Posterior vena cava (tissue), 2 donors: ENCODE results near the gene RGL3. TPM values are rescaled to one million over a fixed set of nuclear protein-coding genes. Genes with fewer than 3 reads are reported as not detected.
"Not testable (repeated sequence)": the region's sequence is repeated elsewhere in the genome, so short reads cannot be mapped to it uniquely, and the experiment has no call there.

Source experiments
- DNase-seq: peaks from one replicate; pipeline ENCODE4 v3.0.0-alpha.2; 2020; ENCODE audit warnings: low spot score
- intact Hi-C, 2 donors: fragments of 100-400 bp; cut with DNase I; formaldehyde crosslinking; loops; one replicate each; pipeline versions ENCODE4 v1.14.1 to v1.14.2; 2022 to 2023
- total RNA-seq, 2 donors: library from RNA; stranded (reverse); fragmentation: NEBNext Ultra II Directional; extraction: Animal tissue kit (Norgen Biotek cat#: 25700); gene quantifications; one replicate each; pipeline ENCODE4 v1.2.1, GENCODE V29; 2021
- donor health status: DM: yes; HTN: yes; CAD: no.
- donor health status: DM: yes; HTN: yes; CAD: no.

Gene RGL3
- total RNA-seq, 2 donors from 2014 or later = 7.7 to 12.9 TPM

DNA sequence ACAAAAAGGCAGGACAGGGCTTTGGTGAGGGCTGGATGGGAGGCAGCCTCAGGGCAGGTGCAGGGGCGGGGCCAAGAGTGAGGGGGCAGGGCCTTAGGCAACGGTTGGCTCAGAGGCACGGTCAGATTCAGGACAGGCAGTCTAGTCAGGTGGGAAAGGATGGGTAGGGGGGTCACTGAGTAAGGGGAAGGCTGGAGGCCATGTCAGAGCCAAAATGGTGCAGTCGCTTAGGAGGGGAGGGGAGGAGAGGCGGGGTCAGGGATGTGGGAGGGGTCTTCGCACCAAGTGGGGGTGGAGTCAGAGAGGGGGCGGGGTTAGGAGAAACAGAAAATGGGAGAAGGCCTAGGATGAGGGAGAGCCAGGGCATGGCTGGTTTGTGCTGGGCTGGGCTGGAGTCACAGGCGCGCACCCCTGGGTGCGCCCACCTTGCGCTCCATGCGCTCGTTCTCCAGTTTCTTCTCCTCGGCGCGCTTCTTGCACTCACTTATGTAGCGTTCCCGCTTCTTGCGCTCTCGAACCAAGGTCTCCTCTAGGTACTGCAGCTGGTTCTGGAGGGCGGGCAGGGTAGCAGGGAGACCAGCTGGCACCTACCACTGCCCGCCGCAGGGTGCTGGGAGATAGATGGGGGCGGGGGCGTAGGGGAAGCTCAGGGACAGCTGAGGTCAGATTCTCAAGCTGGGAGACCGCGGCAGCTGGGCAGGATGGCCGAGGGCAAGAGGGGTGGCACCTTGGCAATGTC lies 6.8 kb upstream of the RGL3 start:
- intact Hi-C loops = no loop called here
- DNase-seq = no peak

DNA sequence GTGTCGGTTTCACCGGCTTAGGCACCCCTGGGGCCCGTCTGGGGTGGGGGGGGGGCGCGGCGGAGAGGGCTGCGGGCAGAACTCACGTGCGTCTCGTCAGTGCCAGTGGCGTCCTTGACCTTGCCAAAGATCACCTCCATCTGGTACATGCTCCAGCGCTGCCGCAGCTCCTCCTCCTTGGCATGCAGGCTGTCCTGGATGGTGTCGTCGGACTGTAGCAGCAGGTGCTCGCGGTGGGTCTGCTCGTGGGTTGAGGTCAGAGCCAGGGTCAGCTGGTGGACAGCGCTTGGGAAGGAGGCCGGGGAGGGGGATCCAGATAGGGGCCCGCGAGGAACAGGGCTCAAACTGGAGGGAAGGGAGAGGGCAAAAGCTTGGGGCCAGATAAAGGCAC lies 4.7 kb upstream of the RGL3 start:
- DNase-seq = no peak
- intact Hi-C loops = loop anchor here in 1 of 2 donors (5.0 kb wide), 1 partner anchor 36 kb away; no protein-coding TSS in a partner anchor

DNA sequence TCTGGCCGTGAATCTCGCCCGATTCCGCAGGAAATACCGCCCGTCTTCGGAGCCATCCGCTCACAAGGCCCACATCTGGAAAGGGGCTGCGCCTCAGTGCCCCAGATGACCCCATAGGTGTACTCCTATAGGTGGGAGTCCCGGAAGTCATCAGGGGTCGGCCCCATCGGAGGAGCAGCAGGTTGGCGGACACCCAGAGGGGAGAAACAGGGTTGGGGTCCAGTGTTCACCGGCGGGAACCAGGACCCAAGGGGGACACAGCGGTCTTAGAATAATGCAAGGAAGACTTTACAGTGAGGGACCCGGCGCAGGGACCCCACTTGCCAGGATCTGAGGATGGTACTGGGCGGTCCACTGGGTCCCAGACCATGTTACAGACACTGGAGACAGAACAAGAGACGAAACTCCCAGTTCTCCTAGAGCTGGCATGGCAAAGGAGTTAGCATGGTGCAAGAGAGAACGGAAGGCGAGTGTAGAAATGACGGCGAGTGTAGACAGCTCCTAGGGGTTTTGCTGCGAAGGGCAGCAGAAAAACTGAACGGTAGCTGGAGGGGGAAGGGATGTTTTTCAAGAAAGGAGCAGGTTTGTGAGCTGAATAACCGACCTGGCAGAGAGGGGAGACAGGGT lies 4.2 kb upstream of the RGL3 start:
- DNase-seq = no peak
- intact Hi-C loops = loop anchor here in 1 of 2 donors (5.0 kb wide), 1 partner anchor 36 kb away; no protein-coding TSS in a partner anchor

DNA sequence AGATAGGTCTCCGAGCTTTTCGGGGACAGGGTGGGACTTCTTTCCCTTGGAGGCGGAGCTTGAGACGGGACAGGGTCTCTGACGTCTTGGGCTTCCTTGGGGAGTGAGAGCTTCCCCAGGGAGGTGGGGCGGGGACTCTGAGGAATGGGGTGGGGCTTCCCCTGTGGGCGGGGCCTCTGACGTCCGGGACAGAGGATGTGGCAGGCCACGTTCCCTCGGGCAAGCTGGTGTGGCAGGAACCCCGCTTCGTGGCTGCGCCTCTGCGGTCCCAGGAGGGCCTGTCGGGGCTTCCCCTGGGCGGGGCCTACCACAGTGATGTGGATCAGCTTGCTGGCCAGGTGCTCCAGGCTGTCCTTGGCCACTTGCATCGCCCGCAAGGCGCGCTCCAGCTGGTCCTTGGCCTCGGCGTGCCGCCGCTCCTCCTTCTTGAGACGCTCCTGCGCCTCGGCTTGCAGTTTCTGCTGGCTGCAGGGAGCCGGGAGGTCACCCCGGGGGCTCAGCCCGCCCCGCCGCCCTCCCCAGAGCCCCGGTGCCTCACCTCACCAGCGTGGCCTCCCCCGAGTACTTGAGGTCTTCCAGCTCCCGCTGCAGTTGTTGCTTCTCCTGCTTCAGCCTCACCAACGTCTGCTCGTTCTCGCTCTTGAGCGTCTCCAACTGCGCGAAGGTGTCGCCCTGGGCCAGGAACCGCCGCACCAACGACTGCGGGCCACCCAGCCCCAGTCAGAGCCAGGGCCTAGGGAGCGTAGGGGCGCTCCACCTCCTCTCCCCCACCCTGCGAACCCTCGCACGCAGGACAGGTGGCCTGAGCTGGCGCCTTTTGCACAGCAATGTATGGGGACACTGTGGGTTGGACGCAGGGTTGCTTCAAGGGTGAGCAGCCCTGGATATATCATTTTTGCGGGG lies 3.3 kb upstream of the RGL3 start:
- intact Hi-C loops = loop anchor here in 1 of 2 donors (5.0 kb wide), 1 partner anchor 35 kb away; no protein-coding TSS in a partner anchor
- peak; percentile 95 for DNase-seq

- intact Hi-C loops = loop anchor here in 1 of 2 donors (5.0 kb wide), 1 partner anchor 34 kb away; no protein-coding TSS in a partner anchor
- peak; percentile 86 for DNase-seq
Measured at GRCh38 chr19:11421371-11422098, 2.4 kb upstream of the RGL3 start.

- peak; percentile 88 for DNase-seq
- intact Hi-C loops = loop anchor here in 1 of 2 donors (5.0 kb wide), 1 partner anchor 33 kb away; no protein-coding TSS in a partner anchor
Measured at GRCh38 chr19:11420429-11421370, 1.6 kb upstream of the RGL3 start.

DNA sequence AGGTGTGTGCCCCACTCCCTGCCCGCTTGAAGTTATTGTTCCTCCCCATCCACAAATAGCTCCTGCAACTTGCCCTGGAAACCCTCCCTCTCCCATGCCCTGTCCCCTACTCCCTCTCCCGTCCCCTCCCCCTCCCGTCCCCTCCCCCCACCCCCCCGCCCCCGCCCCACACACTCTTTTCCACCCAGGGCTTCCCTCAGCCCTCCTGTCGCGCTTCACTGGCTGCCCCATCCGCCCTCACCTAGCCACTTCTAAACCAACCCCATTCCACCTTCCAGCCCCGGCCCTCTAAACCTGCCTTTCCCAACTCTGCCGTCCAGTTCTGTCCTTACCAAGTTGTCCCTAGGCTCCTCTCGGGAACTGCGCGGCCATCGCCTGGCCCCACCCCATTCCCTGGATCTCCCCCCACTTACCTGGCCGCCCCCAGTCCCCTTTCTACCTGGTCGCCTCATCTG lies 993 bp downstream of the RGL3 start:
- DNase-seq = no peak
- intact Hi-C loops = no loop called here

DNA sequence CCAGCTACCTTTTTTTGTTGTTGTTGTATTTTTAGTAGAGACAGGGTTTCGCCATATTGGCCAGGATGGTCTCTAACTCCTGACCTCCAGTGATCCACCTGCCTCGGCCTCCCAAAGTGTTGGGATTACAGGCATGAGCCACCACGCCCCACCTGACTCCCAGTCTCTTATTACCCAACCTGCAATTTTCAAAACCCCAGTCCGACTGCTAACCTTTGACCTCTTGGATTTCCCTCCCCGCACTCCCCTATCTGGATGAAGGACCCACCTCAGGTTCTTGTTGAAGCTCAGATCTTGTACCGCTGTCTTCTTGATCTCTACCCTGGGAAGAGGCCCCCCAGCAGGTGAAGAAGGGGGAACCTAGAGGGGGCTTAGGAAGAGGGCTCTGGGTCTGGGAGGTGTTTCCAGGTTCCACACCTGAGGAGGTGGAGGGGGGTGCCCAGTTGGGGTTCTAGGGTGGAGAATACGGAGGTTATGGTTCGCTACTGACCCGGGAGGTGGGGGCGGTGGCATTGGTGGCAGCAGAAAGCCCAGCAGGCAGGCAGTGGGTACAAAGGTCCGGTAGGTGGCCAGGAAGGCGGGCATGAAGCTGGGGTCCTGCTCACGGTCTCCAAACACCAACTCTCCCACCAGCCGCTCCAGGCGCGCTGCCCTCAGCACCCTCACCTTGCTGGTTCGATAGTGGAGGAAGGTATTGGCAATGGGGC lies 2.6 kb downstream of the RGL3 start:
- DNase-seq = no peak
- intact Hi-C loops = no loop called here

- DNase-seq = no peak
- intact Hi-C loops = no loop called here
Measured at GRCh38 chr19:11414544-11414943, 4.6 kb downstream of the RGL3 start.

DNA sequence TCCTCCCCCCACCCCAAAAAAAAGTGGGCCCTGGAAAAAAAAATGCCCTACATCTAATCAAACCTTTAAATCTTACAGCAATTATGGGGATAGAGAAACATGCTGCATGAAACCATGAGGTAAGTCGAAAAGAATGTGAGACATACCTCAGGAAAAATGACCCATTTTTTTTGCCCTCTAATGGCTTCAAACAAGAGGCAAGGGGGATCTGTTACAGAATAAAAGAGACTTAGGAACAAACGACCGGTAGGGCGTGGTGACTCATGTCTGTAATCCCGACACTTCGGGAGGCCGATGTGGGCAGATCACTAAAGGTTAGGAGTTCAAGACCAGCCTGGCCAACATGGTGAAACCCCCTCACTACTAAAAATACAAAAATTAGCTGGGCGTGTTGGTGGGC lies 8.4 kb downstream of the RGL3 start:
- intact Hi-C loops = no loop called here
- no peak for DNase-seq

DNA sequence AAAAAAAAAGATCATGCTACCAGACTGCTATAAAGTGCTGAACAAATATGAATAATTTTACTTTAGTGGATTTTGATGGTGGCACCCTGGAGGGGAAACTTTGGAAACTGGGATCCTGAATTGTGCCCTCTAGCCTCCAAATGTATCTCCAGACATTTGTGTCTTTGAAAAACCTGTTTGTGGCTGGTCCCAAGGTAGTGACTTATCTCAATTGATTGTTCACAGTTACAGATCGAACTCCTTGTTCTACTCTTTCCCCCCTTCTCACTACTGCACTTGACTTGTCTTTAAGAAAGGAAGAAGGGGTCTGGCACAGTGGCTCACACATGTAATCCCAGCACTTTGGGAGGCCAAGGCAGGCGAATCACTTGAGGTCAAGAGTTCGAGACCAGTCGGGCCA lies 10.5 kb downstream of the RGL3 start:
- intact Hi-C loops = no loop called here
- no peak for DNase-seq

GRCh38 chr19:11406703-11407236 lies 12.3 kb downstream of the RGL3 start:
- DNase-seq, intact Hi-C loops: not testable (repeated sequence)

DNA sequence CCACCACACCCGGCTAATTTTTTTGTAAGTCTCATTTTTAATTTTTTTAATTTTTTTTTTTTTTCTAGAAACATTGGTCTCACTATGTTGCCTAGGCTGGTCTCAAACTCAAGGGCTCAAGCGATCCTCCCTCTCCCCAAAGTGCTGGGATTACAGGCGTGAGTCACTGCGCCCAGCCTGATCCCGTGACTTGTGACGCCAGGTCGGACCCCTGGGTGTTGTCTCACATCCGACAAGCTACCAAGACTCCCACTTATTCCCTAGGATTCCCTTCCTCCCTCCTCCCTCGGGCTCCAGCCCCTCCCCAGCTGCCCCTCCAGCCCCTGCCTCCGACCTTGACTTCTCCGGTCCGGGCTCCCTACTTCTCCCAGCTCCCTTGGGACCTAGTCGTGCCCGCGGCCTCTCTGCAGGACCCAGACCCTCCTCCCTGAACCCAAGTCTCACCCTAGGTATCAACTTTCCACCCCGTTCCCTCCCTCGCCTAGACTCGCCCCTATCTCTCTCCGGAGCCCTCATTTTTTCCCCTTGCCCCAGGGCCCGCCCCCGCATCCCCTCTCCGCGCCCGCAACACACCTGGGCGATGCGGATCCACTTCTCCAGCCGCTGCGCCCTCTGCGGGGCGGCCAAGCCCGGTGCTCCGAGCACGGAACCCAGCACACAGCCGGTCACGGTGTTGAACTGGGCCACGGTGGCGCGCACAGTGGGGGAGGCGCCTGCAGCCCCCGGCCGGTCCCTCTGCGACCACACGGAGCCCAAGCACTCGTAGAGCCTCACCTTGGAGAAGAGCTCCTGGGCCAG lies 13.1 kb downstream of the RGL3 start:
- intact Hi-C loops = no loop called here
- DNase-seq = no peak

GRCh38 chr19:11404588-11405222 lies 14.4 kb downstream of the RGL3 start:
- intact Hi-C loops = no loop called here
- DNase-seq = no peak

- DNase-seq = no peak
- intact Hi-C loops = no loop called here
Measured at GRCh38 chr19:11401808-11402543, 17.1 kb downstream of the RGL3 start.
